Calu3 (cell line): ENCODE results near the gene NDUFB7. TPM values are rescaled to one million over a fixed set of nuclear protein-coding genes. Genes with fewer than 3 reads are reported as not detected.
A peak's percentile ranks its signal among the peaks of the same experiment; 100 is the strongest.
"Not testable (repeated sequence)": the region's sequence is repeated elsewhere in the genome, so short reads cannot be mapped to it uniquely, and the experiment has no call there.

Experiments used
- BruUV-seq: library from RNA; stranded (reverse); fragments of 400-500 nt; replicated peaks from 2 replicates; lab custom pipeline; 2021; lab: Mats Ljungman, UMichigan
- CTCF ChIA-PET: fragments of 300-600 bp; sonication (Branson Sonifier 250); formaldehyde crosslinking; loops from one replicate; lab custom pipeline; 2022; ENCODE audit warnings: antibody characterized with exemption; lab: Charles Lee
- DNase-seq: peaks from one replicate; pipeline ENCODE4 v3.0.0; 2022
- H3K27ac Mint-ChIP-seq: one replicate; pipeline ENCODE4 v1.8.0; 2022; ENCODE audit warnings: mixed read lengths; ENCODE audit not compliant: unreplicated experiment
- H3K27me3 Mint-ChIP-seq: one replicate; pipeline ENCODE4 v1.8.0; 2022; ENCODE audit warnings: mixed read lengths; ENCODE audit not compliant: unreplicated experiment
- H3K36me3 Mint-ChIP-seq: one replicate; pipeline ENCODE4 v1.8.0; 2022; ENCODE audit warnings: mild to moderate bottlenecking, moderate library complexity, mixed read lengths; ENCODE audit not compliant: insufficient read depth, unreplicated experiment
- H3K4me1 Mint-ChIP-seq: one replicate; pipeline ENCODE4 v1.8.0; 2022; ENCODE audit warnings: mild to moderate bottlenecking, low read depth, mixed read lengths; ENCODE audit not compliant: unreplicated experiment
- H3K4me3 Mint-ChIP-seq: one replicate; pipeline ENCODE4 v1.8.0; 2022; ENCODE audit warnings: mild to moderate bottlenecking, low read depth, moderate library complexity, mixed read lengths; ENCODE audit not compliant: unreplicated experiment
- H3K9me3 Mint-ChIP-seq: one replicate; pipeline ENCODE4 v1.8.0; 2022; ENCODE audit warnings: low read depth, mixed read lengths; ENCODE audit not compliant: unreplicated experiment
- intact Hi-C: fragments of 100-400 bp; cut with micrococcal nuclease; formaldehyde crosslinking; loops from one replicate; pipeline ENCODE4 v1.10.0; 2022; ENCODE audit not compliant: unreplicated experiment
- total RNA-seq: library from RNA; stranded (reverse); gene quantifications from 2 replicates; pipeline ENCODE4 v1.2.3, GENCODE V29; 2022
- TF ChIP-seq, protein P1 (sequence below): fragments of 200-600 bp; IDR thresholded peaks from one replicate; pipeline ENCODE4 v1.8.0; 2022; ENCODE audit warnings: antibody characterized with exemption; ENCODE audit not compliant: unreplicated experiment

The NDUFB7 gene
- total RNA-seq, 1 experiment from 2014 or later = 107 TPM

DNA sequence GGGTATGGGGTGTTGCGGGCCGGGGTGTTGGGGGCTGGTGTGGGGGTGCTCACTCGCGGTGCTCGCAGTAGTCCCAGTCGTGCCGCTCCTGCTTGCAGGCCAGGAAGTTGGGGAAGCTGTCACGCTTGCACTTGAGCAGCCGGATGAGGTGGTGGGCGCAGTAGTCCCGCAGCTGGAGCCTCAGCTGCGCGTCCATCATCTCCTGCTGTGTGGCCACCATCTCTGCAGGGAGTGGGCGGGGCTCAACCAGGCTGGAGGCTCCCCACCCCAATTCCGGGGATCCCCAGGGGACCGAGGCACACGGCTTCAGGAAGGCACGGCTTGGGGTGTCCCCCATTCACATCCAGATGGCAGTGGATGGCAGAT is 5.2 kb downstream of the NDUFB7 start:
- no peaks in the 10 kb centered on the region for H3K4me1 Mint-ChIP-seq

DNA sequence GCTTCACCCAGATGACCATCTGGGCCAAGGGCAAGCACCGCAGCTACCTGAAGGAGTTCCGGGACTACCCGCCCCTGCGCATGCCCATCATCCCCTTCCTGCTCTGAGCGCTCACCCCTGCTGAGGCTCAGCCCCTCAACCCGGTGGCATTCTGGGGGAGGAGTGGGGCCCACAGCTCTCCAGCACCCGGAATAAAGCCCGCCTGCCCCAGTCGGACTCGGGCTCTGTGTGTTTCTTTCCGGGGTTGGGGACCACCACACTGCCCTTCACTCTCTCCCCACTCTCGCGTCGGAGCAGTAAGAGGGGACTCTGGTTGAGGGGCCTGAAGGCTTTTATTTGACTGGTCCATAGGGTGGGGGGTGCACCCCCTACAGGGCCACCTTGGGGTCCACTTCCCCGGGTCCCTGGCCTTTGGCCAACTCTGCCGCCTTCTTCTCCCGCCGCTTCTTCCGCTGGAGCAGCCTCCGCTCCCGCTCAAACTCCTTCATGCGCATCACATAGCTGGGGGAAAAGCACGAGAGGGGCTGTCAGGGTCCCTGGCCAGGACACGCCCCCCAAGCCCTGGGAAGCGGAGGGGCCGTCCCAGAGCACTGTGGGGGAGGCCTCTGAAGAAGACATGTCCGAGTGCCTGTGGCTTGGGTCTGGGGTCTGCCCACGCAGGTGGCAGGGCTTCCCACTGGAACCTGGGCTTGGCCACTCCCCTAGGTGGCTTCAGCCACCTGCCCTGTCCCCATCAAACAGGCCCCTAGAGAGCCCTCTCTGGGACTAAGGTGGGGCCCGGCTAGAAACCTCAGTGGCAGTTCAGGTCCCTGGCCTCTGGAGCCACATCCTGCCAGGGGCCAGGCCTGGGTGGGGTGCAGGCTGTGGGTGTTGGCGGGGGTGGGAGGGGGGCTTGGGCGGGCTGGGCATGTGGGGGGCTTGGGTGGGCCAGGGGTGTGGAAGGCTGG is 5.8 kb downstream of the NDUFB7 start:
- no peak overlapping the region for H3K27ac Mint-ChIP-seq
- CTCF ChIA-PET = no interaction called here
- TF ChIP-seq, protein P1, sequence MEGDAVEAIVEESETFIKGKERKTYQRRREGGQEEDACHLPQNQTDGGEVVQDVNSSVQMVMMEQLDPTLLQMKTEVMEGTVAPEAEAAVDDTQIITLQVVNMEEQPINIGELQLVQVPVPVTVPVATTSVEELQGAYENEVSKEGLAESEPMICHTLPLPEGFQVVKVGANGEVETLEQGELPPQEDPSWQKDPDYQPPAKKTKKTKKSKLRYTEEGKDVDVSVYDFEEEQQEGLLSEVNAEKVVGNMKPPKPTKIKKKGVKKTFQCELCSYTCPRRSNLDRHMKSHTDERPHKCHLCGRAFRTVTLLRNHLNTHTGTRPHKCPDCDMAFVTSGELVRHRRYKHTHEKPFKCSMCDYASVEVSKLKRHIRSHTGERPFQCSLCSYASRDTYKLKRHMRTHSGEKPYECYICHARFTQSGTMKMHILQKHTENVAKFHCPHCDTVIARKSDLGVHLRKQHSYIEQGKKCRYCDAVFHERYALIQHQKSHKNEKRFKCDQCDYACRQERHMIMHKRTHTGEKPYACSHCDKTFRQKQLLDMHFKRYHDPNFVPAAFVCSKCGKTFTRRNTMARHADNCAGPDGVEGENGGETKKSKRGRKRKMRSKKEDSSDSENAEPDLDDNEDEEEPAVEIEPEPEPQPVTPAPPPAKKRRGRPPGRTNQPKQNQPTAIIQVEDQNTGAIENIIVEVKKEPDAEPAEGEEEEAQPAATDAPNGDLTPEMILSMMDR = no peak
- no peaks in the 10 kb centered on the region for H3K4me1 Mint-ChIP-seq
- DNase-seq = no peak
- H3K27me3 Mint-ChIP-seq = no peaks in the 10 kb centered on the region
- no peak overlapping the region for H3K4me3 Mint-ChIP-seq
- intact Hi-C loops = no loop called here
- peaks cover 39% of the 10 kb centered on the region for H3K36me3 Mint-ChIP-seq
- no peaks in the 10 kb centered on the region for H3K9me3 Mint-ChIP-seq
- no TSS peak for BruUV-seq

More for the DNA sequence above, 5.2 kb downstream of the NDUFB7 start:
- no peaks in the 10 kb centered on the region for H3K27me3 Mint-ChIP-seq
- no peaks in the 10 kb centered on the region for H3K9me3 Mint-ChIP-seq
- BruUV-seq = no TSS peak
- TF ChIP-seq, protein P1 = no peak
- H3K27ac Mint-ChIP-seq = no peak overlapping the region
- CTCF ChIA-PET = no interaction called here
- H3K4me3 Mint-ChIP-seq = no peak overlapping the region
- H3K36me3 Mint-ChIP-seq = peaks cover 46% of the 10 kb centered on the region
- intact Hi-C loops = no loop called here
- no peak for DNase-seq

DNA sequence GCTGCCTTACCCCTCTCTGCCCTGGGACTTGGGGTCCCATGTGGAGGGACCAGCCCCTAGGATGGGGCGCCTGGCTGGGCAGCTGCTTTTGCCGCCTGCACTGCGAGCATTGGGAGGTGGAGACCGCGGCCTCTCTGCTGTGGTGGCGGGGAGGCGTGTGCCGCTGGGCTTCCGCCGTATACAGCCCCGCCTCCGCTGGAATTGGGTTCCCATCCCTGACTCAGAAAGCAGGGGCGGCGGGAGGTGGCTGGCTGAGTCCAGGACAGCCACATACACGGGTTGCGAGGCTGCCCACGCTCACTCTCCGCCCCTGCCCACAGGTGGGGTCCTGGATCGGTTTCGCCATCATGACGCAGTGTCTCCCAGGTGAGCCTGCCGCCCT is 6.6 kb downstream of the NDUFB7 start:
- peaks cover 33% of the 10 kb centered on the region for H3K36me3 Mint-ChIP-seq
- H3K27ac Mint-ChIP-seq = no peak overlapping the region
- no peaks in the 10 kb centered on the region for H3K4me1 Mint-ChIP-seq
- no peak overlapping the region for H3K4me3 Mint-ChIP-seq
- TF ChIP-seq, protein P1 = no peak
- H3K9me3 Mint-ChIP-seq = no peaks in the 10 kb centered on the region
- TSS peak; percentile 87 for BruUV-seq
- CTCF ChIA-PET = no interaction called here
- no peaks in the 10 kb centered on the region for H3K27me3 Mint-ChIP-seq
- intact Hi-C loops = no loop called here
- no peak for DNase-seq

DNA sequence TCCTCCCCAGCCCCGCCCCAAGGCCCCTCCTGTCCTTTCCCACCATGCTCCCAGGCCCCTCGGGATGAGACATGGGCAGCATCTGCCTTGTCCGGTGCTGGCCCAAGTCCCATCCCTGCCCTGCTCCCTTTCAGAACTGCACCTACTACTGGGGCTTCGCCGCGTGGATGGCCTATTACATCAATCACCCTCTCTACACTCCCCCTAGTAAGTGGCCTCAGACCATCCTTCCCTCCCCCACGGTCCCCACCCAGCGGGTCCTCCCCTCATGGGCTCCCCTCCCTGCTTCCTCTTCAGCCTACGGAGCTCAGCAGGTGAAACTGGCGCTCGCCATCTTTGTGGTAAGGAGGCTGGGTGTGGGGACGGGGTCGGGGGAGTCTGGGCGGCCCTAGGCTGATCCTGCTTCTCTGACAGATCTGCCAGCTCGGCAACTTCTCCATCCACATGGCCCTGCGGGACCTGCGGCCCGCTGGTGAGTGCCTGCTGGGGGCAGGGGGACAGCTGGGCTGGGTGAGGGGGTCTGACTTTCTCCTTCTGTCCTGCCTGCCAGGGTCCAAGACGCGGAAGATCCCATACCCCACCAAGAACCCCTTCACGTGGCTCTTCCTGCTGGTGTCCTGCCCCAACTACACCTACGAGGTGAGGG is 7.1 kb downstream of the NDUFB7 start:
- H3K27me3 Mint-ChIP-seq, H3K4me1 Mint-ChIP-seq, H3K4me3 Mint-ChIP-seq, H3K27ac Mint-ChIP-seq, CTCF ChIA-PET, intact Hi-C loops, BruUV-seq, H3K9me3 Mint-ChIP-seq, DNase-seq: not testable (repeated sequence)
- H3K36me3 Mint-ChIP-seq = peaks cover 31% of the 10 kb centered on the region
